BLaER1 treated with 17β-estradiol and CSF1 and Interleukin-3, amounts not matched to agents 10 nM and 100 nM (cell line): Measurements from ENCODE around the gene SEC24B.

Experiments used
- H3K27ac ChIP-seq, 11 experiments: shearing (Covaris generic); formaldehyde crosslinking; 2 replicates each; pipeline ENCODE4 v1.8.1; 2022
- H3K27me3 ChIP-seq, 11 experiments: shearing (Covaris generic); formaldehyde crosslinking; 2 replicates each; pipeline ENCODE4 v1.8.1; 2022
- H3K36me3 ChIP-seq, 11 experiments: shearing (Covaris generic); formaldehyde crosslinking; 2 replicates each; pipeline ENCODE4 v1.8.1; 2022
- H3K4me1 ChIP-seq, 10 experiments: shearing (Covaris generic); formaldehyde crosslinking; 2 replicates each; pipeline ENCODE4 v1.8.1; 2022
- H3K4me2 ChIP-seq, 11 experiments: shearing (Covaris generic); formaldehyde crosslinking; 2 replicates each; pipeline ENCODE4 v1.8.1; 2022
- H3K4me3 ChIP-seq, 10 experiments: shearing (Covaris generic); formaldehyde crosslinking; 2 replicates each; pipeline ENCODE4 v1.8.1; 2022
- H3K9ac ChIP-seq, 11 experiments: shearing (Covaris generic); formaldehyde crosslinking; 2 replicates each; pipeline ENCODE4 v1.8.1; 2022
- H3K9me3 ChIP-seq, 11 experiments: shearing (Covaris generic); formaldehyde crosslinking; replicated peaks in 1 of 11; 2 replicates each; pipeline ENCODE4 v1.8.1; 2022
- H4K20me1 ChIP-seq, 11 experiments: shearing (Covaris generic); formaldehyde crosslinking; 2 replicates each; pipeline ENCODE4 v1.8.1; 2022
- Cebpa-rat ChIP-seq, 11 experiments: shearing (Covaris generic); IDR thresholded peaks; 2 replicates each; pipeline ENCODE4 v1.8.1; 2022

SEC24B gene

GRCh38 chr4:109407027-109407737, 26.4 kb upstream of the SEC24B start:
- no peak for TF ChIP-seq Cebpa-rat (IDR thresholded peaks at IDR 0.05)

GRCh38 chr4:109408711-109409110, 24.9 kb upstream of the SEC24B start:
- Histone ChIP-seq H3K4me1 (peaks cover 0 to 5% (median 0%) of the 10 kb centered on the region in 10 experiments; a peak in 1 of 20 replicates), H3K27me3 (no peaks in the 10 kb centered on the region), H3K9me3 (no peaks in the 10 kb centered on the region), H3K36me3 (no peaks in the 10 kb centered on the region), H3K9ac (no peak overlapping the region), H3K4me3 (no peak overlapping the region), H4K20me1 (no peaks in the 10 kb centered on the region), H3K4me2 (no peak overlapping the region), H3K27ac (no peak overlapping the region)
- TF ChIP-seq Cebpa-rat (IDR thresholded peaks at IDR 0.05) = no peak

More at GRCh38 chr4:109407027-109407737, 26.4 kb upstream of the SEC24B start:
- Histone ChIP-seq H3K27me3 (no peaks in the 10 kb centered on the region), H3K9me3 (no peaks in the 10 kb centered on the region), H3K27ac (no peak overlapping the region), H3K36me3 (no peaks in the 10 kb centered on the region), H3K4me3 (no peak overlapping the region), H3K9ac (no peak overlapping the region), H4K20me1 (no peaks in the 10 kb centered on the region), H3K4me1 (peaks cover 0 to 5% (median 0%) of the 10 kb centered on the region in 10 experiments; a peak in 1 of 20 replicates), H3K4me2 (no peak overlapping the region)

GRCh38 chr4:109410226-109410625, 23.4 kb upstream of the SEC24B start:
- Histone ChIP-seq H3K4me3 (no peak overlapping the region), H3K27me3 (no peaks in the 10 kb centered on the region), H3K9me3 (no peaks in the 10 kb centered on the region), H3K4me1 (peaks cover 0 to 3% (median 0%) of the 10 kb centered on the region in 10 experiments; a peak in 1 of 20 replicates), H3K4me2 (no peak overlapping the region), H4K20me1 (no peaks in the 10 kb centered on the region), H3K36me3 (no peaks in the 10 kb centered on the region), H3K9ac (no peak overlapping the region), H3K27ac (no peak overlapping the region)
- TF ChIP-seq Cebpa-rat (IDR thresholded peaks at IDR 0.05) = no peak

- Histone ChIP-seq H3K9ac (no peak overlapping the region), H3K4me1 (no peaks in the 10 kb centered on the region), H3K36me3 (no peaks in the 10 kb centered on the region), H3K27ac (no peak overlapping the region), H3K27me3 (no peaks in the 10 kb centered on the region), H3K4me3 (no peak overlapping the region), H3K4me2 (no peak overlapping the region), H3K9me3 (no peaks in the 10 kb centered on the region), H4K20me1 (no peaks in the 10 kb centered on the region)
- no peak for TF ChIP-seq Cebpa-rat (IDR thresholded peaks at IDR 0.05)
Measured at GRCh38 chr4:109410776-109411175, 22.8 kb upstream of the SEC24B start.

GRCh38 chr4:109411964-109412363, 21.7 kb upstream of the SEC24B start:
- Histone ChIP-seq H4K20me1 (no peaks in the 10 kb centered on the region), H3K4me1 (no peaks in the 10 kb centered on the region)
- TF ChIP-seq Cebpa-rat (IDR thresholded peaks at IDR 0.05) = no peak

GRCh38 chr4:109412776-109413175, 20.8 kb upstream of the SEC24B start:
- Histone ChIP-seq H3K9me3 (no peaks in the 10 kb centered on the region), H3K4me3 (no peak overlapping the region), H3K9ac (no peak overlapping the region), H3K4me2 (no peak overlapping the region), H3K36me3 (no peaks in the 10 kb centered on the region), H4K20me1 (no peaks in the 10 kb centered on the region), H3K4me1 (no peaks in the 10 kb centered on the region), H3K27ac (no peak overlapping the region), H3K27me3 (no peaks in the 10 kb centered on the region)
- TF ChIP-seq Cebpa-rat (IDR thresholded peaks at IDR 0.05) = no peak

More at GRCh38 chr4:109411964-109412363, 21.7 kb upstream of the SEC24B start:
- H3K9ac ChIP-seq = no peak overlapping the region
- no peak overlapping the region for H3K4me3 ChIP-seq
- no peak overlapping the region for H3K4me2 ChIP-seq
- H3K36me3 ChIP-seq = no peaks in the 10 kb centered on the region
- H3K9me3 ChIP-seq = no peaks in the 10 kb centered on the region
- H3K27me3 ChIP-seq = no peaks in the 10 kb centered on the region
- H3K27ac ChIP-seq = no peak overlapping the region

GRCh38 chr4:109414938-109415337, 18.7 kb upstream of the SEC24B start:
- TF ChIP-seq Cebpa-rat (IDR thresholded peaks at IDR 0.05) = no peak
- H3K9ac ChIP-seq = no peak overlapping the region
- H3K27me3 ChIP-seq = no peaks in the 10 kb centered on the region
- no peak overlapping the region for H3K27ac ChIP-seq
- H3K9me3 ChIP-seq = no peaks in the 10 kb centered on the region
- H3K4me1 ChIP-seq = peaks cover 0 to 10% (median 6%) of the 10 kb centered on the region in 10 experiments; a peak in 9 of 20 replicates
- H3K4me3 ChIP-seq = no peak overlapping the region
- no peaks in the 10 kb centered on the region for H4K20me1 ChIP-seq
- H3K4me2 ChIP-seq = no peak overlapping the region
- H3K36me3 ChIP-seq = no peaks in the 10 kb centered on the region

GRCh38 chr4:109418588-109418987, 15.0 kb upstream of the SEC24B start:
- H3K9me3 ChIP-seq = no peaks in the 10 kb centered on the region
- H3K9ac ChIP-seq = no peak overlapping the region
- no peak overlapping the region for H3K4me2 ChIP-seq
- no peaks in the 10 kb centered on the region for H3K27me3 ChIP-seq
- no peak overlapping the region for H3K4me3 ChIP-seq
- H3K36me3 ChIP-seq = no peaks in the 10 kb centered on the region
- TF ChIP-seq Cebpa-rat (IDR thresholded peaks at IDR 0.05) = no peak
- peaks cover 0 to 21% (median 13%) of the 10 kb centered on the region in 10 experiments; a peak in 9 of 20 replicates for H3K4me1 ChIP-seq
- no peaks in the 10 kb centered on the region for H4K20me1 ChIP-seq
- no peak overlapping the region for H3K27ac ChIP-seq

- Histone ChIP-seq H3K9me3 (no peaks in the 10 kb centered on the region), H3K36me3 (no peaks in the 10 kb centered on the region), H3K4me3 (no peak overlapping the region), H3K4me1 (peaks cover 0 to 29% (median 19%) of the 10 kb centered on the region in 10 experiments; a peak in 17 of 20 replicates), H3K27ac (peak overlapping the region in 4 of 11 experiments; percentile 7 to 50 (median 31); a peak in 4 of 22 replicates), H3K9ac (no peak overlapping the region; a peak in 1 of 22 replicates), H3K27me3 (no peaks in the 10 kb centered on the region), H3K4me2 (peak overlapping the region in 9 of 11 experiments; percentile 3 to 69 (median 42); a peak in 11 of 22 replicates), H4K20me1 (no peaks in the 10 kb centered on the region)
- peak in 4 of 11 experiments; percentile 7 to 58 (median 30); a peak in 4 of 22 replicates for TF ChIP-seq Cebpa-rat (IDR thresholded peaks at IDR 0.05)
Measured at GRCh38 chr4:109419679-109420078, 13.9 kb upstream of the SEC24B start.
